ENCODE results near the gene IGSF11.
"Not testable (repeated sequence)": the region's sequence is repeated elsewhere in the genome, so short reads cannot be mapped to it uniquely, and the experiment has no call there.

Gene IGSF11

DNA sequence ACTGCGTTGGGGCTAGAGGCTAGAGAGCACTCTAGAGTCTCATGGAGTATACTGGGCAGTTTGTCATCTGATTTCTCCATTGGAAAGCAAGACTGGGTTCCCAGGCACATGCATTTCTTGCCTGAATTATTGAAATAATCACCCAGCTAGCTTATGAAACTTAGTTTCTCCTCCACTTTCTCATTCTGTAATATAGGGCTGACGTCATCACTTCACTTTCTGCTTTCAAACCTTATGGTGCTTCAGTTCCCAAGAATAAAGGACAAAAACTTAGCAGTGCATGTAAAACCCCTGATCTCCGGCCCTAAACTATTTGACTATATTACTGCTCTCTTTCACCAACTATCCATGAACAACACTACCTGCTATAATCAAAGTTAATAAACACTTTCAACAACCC lies 147.9 kb downstream of the IGSF11 start:
- no peak overlapping the region for H3K4me3 ChIP-seq (ENCODE audit: low read length)
- H3K36me3 ChIP-seq (ENCODE audit: control insufficient read depth, insufficient read depth, low read length), result no peaks in the 10 kb centered on the region
- H3K27me3 ChIP-seq (ENCODE audit: control insufficient read depth, insufficient read depth, low read length), result no peaks in the 10 kb centered on the region
- no peaks in the 10 kb centered on the region for H3K4me1 ChIP-seq (ENCODE audit: control insufficient read depth, insufficient read depth, low read length)
- H3K27ac ChIP-seq (ENCODE audit: low read depth, low read length), result no peak overlapping the region
- H3K9ac ChIP-seq (ENCODE audit: low read length), result no peak overlapping the region

DNA sequence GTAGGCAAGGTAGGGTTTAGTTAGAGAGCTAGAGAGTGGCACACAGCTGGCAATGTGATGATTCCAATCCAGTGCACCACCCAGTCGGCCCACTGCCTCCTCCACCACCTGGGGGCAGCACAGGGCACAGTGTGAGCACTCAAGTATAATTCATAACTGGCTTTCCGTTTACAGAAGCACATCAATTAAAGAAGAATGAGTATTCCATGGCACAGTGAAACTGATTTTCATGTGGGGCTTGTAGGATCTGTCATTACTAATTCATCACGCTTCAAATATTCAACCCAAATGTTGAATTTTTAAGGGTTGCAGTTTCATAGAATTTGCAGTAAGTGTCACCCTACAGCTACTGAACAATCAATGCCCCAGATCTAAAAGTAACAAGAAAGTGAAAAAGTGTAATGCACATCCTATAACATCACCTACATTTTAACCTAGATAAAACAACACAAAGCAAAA lies 149.9 kb downstream of the IGSF11 start:
- Histone ChIP-seq H3K4me3 (ENCODE audit: low read length) (no peak overlapping the region), H3K36me3 (ENCODE audit: control insufficient read depth, insufficient read depth, low read length) (no peaks in the 10 kb centered on the region), H3K4me1 (ENCODE audit: control insufficient read depth, insufficient read depth, low read length) (no peaks in the 10 kb centered on the region), H3K9ac (ENCODE audit: low read length) (no peak overlapping the region), H3K27ac (ENCODE audit: low read depth, low read length) (no peak overlapping the region), H3K27me3 (ENCODE audit: control insufficient read depth, insufficient read depth, low read length) (no peaks in the 10 kb centered on the region)

DNA sequence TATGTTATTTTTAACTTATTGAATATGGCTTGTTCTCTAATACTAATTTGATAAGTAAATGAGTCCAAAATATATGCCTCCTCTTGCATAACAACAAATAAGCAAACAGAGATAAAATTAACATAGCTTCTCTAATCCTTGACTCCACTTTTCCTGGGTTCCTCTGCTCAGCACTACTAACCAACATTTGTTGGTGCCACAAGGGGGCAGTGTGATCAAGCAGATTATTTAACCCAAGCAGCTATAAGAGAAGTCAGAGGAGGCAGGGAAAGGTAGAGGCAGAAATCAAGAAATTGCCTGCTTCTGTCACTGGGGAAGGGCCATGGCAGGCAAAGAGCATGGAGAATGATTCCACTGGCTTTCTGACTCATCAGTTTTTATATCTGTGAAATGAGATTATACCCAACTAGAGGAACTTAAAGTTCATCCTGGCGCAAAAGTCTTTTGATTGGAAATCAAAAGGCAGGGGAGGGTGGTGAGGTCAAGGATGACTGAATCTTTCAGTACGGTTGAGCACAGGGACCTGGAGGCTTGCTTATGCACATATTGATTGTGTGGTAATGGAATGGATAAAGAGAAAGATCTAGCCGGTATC lies 152.2 kb downstream of the IGSF11 start:
- H3K9ac ChIP-seq (ENCODE audit: low read length), result no peak overlapping the region
- no peak overlapping the region for H3K27ac ChIP-seq (ENCODE audit: low read depth, low read length)
- H3K4me3 ChIP-seq (ENCODE audit: low read length), result no peak overlapping the region
- no peaks in the 10 kb centered on the region for H3K36me3 ChIP-seq (ENCODE audit: control insufficient read depth, insufficient read depth, low read length)
- H3K27me3 ChIP-seq (ENCODE audit: control insufficient read depth, insufficient read depth, low read length), result no peaks in the 10 kb centered on the region
- H3K4me1 ChIP-seq (ENCODE audit: control insufficient read depth, insufficient read depth, low read length), result no peaks in the 10 kb centered on the region

DNA sequence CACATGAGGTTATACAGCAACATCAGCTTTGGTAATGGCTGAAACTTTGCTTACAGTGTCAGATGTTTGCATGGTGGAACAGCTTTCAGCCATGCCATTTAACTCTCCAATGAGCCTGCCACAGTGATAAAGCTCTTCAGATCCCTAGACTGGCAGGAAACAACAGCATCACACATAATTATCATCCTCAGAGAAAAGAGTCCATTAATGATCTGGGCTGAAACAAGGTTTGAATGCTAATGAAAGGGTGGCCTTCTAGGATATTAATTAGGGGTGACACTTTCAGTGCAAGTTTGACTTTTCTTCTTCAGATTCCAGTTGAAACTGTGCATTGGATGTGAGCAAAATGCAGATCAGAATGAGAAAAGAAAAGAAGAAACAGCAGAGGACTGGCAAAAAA lies 166.6 kb downstream of the IGSF11 start:
- H3K27ac ChIP-seq (ENCODE audit: low read depth, low read length), result no peak overlapping the region
- no peaks in the 10 kb centered on the region for H3K4me1 ChIP-seq (ENCODE audit: control insufficient read depth, insufficient read depth, low read length)
- H3K9ac ChIP-seq (ENCODE audit: low read length), result no peak overlapping the region
- H3K36me3 ChIP-seq (ENCODE audit: control insufficient read depth, insufficient read depth, low read length), result no peaks in the 10 kb centered on the region
- H3K4me3 ChIP-seq (ENCODE audit: low read length), result no peak overlapping the region
- H3K27me3 ChIP-seq (ENCODE audit: control insufficient read depth, insufficient read depth, low read length), result no peaks in the 10 kb centered on the region

DNA sequence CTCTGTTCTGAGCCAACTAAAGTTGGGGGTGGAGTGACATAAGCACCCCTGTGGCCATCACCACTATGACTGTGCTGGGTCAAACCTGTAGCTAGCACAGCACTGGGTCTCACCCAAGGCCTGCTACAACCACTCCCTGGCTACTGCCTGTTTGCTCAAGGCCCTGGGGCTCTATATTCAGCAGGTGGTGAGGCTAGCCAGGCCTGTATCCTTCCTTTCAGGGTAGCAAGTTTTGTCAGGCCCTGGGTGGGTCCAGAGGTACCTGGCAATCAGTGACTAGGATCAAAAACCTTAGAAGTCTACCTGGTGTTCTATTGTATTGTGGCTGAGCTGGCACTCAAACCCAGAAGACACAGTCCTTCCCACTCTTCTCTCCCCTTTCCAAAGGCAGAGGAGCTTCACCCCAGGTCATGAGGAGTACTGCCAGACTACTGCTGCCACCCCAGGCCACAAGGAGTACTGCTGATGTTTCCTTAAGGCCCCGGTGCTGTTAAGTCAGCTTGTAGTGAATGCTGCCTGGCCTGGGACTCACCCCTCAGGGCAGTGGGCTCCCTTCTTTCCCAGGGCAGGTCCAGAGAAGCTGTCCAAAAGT lies 170.8 kb downstream of the IGSF11 start:
- Histone ChIP-seq H3K4me1 (ENCODE audit: control insufficient read depth, insufficient read depth, low read length) (no peaks in the 10 kb centered on the region), H3K9ac (ENCODE audit: low read length) (no peak overlapping the region), H3K36me3 (ENCODE audit: control insufficient read depth, insufficient read depth, low read length) (no peaks in the 10 kb centered on the region), H3K27me3 (ENCODE audit: control insufficient read depth, insufficient read depth, low read length) (no peaks in the 10 kb centered on the region), H3K4me3 (ENCODE audit: low read length) (no peak overlapping the region), H3K27ac (ENCODE audit: low read depth, low read length) (no peak overlapping the region)

DNA sequence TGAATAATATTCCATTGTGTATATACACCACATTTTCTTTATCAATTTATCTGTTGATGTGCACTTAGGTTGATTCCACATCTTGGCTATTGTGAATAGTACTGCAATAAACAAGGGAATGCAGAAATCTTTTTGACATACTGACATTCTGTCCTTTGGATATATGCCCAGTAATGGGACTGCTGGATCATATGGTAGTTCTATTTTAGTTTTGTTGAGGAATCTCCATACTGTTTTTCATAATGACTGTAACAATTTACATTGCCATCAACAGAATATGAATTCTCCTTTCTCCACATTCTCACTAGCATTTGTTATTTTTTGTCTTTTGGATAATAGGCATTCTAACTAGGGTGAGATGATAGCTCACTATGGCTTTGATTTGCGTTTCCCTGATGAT lies 174.7 kb downstream of the IGSF11 start:
- H3K36me3 ChIP-seq (ENCODE audit: control insufficient read depth, insufficient read depth, low read length), result no peaks in the 10 kb centered on the region
- H3K9ac ChIP-seq (ENCODE audit: low read length), result no peak overlapping the region
- H3K27me3 ChIP-seq (ENCODE audit: control insufficient read depth, insufficient read depth, low read length), result no peaks in the 10 kb centered on the region
- no peak overlapping the region for H3K4me3 ChIP-seq (ENCODE audit: low read length)
- no peaks in the 10 kb centered on the region for H3K4me1 ChIP-seq (ENCODE audit: control insufficient read depth, insufficient read depth, low read length)
- H3K27ac ChIP-seq (ENCODE audit: low read depth, low read length), result no peak overlapping the region

DNA sequence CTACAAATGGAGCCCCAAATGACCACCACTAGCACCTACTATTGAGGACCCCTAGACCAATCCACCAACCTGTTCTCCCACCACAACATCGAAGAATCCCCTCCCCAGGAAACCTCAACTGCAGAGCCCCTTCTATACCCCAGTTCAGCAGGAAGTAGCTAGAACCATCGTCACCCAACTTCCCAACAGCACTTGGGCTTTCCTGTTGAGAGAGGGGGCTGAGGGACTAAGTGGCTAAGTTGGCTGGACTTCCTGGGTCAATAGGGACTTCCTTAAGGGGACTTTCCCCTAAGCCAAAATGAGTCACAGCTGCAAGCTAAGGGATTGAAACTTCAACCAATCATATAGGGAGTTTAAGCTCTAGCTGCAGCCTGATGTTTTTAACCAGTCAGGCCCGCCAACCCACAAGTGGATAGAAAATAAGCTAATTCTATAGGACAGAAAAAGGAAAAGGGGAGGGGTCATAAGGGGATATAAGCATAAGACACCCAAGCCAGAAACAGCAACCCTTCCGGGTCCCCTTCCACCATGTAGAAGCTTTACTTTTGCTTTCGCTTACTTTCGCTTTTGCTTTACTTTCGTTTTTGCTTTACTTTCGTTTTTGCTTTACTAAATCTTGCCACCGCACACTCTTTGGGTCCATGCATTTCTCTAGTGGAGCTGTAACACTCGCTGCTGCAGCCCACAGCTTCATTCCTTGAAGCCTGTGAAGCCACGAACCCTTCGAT lies 183.0 kb downstream of the IGSF11 start:
- H3K27me3 ChIP-seq (ENCODE audit: control insufficient read depth, insufficient read depth, low read length); H3K27ac ChIP-seq (ENCODE audit: low read depth, low read length); H3K4me1 ChIP-seq (ENCODE audit: control insufficient read depth, insufficient read depth, low read length); H3K36me3 ChIP-seq (ENCODE audit: control insufficient read depth, insufficient read depth, low read length); H3K4me3 ChIP-seq (ENCODE audit: low read length); H3K9ac ChIP-seq (ENCODE audit: low read length): not testable (repeated sequence)

DNA sequence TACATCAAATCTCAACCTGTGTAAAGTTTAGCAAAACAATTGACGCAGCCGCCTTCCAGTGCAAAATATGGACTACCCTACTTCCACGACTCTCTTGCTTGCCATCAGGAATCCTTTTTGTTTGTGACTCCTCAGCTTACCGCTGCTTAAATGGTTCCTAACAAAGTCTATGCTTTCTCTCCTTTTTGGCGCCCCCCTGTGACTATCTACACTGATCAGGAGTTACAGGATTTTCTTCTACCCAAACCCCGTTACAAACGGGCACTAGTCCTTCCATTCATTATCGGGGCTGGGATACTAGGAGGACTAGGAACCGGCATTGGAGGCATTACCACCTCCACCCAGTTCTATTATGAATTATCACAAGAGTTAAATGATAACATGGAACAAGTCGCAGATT lies 184.0 kb downstream of the IGSF11 start:
- Histone ChIP-seq H3K4me1 (ENCODE audit: control insufficient read depth, insufficient read depth, low read length) (no peaks in the 10 kb centered on the region), H3K27me3 (ENCODE audit: control insufficient read depth, insufficient read depth, low read length) (no peaks in the 10 kb centered on the region), H3K36me3 (ENCODE audit: control insufficient read depth, insufficient read depth, low read length) (no peaks in the 10 kb centered on the region), H3K27ac (ENCODE audit: low read depth, low read length) (no peak overlapping the region), H3K4me3 (ENCODE audit: low read length) (no peak overlapping the region), H3K9ac (ENCODE audit: low read length) (no peak overlapping the region)

Data from rectal smooth muscle tissue (tissue), 1 donor.